CD1c-positive myeloid dendritic cell (primary cell): ENCODE data around the gene UAP1L1.
A peak's percentile ranks its signal among the peaks of the same experiment; 100 is the strongest.

ENCODE experiments used
- DNase-seq: peaks from one replicate; pipeline ENCODE4 v3.0.0-alpha.2; 2016; ENCODE audit errors: extremely low spot score

Gene UAP1L1

DNA sequence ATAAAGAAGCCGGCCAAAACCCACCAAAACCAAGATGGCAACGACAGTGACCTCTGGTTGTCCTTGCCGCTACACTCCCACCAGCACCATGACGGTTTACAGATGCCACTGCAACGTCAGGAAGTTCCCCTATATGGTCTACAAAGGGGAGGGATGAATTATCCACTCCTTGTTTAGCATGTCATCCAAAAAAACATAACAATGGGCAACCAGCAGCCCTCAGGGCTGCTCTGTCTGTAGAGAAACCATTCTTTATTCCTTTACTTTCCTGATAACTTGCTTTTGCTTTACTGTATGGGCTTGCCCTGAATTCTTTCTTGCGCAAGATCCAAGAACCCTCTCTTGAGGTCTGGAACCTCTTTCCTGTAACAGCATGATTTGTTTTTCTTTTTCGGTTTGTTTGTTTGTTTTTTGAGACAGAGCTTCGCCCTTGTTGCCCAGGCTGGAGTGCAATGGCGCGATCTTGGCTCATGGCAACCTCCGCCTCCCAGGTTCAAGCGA, 2.0 kb upstream of the UAP1L1 start:
- DNase-seq = peak; percentile 57

DNA sequence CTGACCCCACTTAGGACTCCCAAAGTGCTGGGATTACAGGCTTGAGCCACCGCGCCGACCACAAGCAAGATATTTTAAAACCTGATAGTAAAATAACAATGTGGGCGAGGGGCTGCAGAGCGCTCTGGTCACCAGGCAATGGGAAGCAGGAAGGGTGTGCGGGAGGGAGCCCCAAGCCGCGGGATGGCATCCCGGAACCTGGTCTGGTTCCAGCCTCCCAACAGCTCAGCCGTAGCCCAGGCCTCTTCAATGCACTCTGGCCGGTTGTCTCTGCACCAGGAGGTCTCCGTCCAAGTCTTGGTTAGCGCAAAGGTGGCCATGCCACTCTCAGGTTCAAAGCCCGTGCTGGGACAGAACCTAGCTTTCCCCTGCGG, 694 bp upstream of the UAP1L1 start:
- DNase-seq = no peak

DNA sequence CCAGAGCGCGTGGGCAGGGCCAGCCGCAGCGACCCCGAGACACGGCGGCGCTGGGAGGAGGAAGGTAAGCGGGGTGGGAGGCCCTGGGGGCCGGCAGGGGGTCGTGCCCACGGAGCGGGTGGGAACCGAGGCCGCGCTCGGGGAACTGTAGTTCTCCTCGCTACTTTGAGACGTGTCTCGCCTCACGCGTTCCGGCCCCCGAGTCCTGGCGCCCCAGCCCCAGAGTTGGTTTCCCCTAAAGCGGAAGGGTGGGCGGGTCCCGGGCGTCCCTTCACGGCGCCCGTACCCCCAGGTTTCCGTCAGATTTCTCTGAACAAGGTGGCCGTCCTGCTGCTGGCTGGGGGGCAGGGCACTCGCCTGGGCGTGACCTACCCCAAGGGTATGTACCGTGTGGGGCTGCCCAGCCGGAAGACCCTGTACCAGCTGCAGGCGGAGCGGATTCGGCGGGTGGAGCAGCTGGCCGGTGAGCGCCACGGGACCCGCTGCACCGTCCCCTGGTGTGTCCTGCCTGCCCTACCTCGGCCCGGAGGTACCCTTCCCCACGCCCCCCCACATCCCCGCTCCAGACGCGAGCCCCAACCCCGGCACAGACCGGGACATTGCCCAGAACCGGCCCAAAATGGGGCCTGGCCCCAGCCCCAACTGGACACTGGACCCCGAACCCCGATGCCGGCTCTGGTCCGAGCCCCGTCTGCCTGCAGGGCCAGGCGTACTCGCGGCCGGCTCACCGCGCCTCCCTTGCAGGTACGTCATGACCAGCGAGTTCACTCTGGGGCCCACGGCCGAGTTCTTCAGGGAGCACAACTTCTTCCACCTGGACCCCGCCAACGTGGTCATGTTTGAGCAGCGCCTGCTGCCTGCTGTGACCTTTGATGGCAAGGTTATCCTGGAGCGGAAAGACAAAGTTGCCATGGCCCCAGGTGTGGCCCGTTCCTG, 709 bp downstream of the UAP1L1 start:
- DNase-seq = peak; percentile 41

DNA sequence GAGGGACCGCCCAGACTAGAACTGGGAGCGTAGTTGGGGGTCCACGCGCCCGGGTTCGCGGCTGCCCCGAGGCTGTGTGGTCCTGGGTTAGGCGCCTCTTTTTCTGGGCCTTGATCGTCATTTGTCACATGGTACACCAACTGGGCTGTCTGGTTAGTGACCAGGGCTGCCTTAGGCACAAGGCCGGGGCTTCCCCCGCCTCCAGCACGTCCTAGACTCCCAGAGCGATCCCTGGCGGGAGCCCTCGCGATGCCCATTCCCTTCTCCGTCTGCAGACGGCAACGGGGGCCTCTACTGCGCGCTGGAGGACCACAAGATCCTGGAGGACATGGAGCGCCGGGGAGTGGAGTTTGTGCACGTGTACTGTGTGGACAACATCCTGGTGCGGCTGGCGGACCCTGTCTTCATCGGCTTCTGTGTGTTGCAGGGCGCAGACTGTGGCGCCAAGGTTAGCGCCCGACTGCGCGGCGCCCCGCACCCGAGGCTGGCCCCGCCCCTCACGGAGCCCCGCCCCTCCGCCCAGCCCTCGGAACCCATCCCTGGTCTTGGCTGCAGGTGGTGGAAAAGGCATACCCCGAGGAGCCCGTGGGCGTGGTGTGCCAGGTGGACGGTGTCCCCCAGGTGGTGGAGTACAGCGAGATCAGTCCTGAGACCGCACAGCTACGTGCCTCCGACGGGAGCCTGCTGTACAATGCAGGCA, 1.5 kb downstream of the UAP1L1 start:
- no peak for DNase-seq

DNA sequence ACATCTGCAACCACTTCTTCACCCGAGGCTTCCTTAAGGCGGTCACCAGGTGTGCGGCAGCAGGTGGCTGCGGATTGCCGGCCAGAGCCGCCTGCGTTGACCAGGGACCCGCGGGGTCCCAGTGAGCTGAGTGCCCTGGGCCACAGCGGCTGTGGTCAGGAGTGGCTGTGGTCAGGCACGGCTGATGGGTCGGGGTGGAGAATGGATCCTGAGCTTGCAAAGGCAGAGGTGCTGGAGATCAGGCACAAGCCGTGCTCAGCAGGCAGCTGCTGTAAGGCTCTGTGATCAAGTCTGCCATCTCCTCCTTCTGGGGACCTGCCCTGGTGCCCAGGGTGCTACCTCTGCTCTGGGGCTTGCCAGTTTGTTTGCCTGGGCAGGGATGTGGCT, 2.1 kb downstream of the UAP1L1 start:
- DNase-seq = no peak

DNA sequence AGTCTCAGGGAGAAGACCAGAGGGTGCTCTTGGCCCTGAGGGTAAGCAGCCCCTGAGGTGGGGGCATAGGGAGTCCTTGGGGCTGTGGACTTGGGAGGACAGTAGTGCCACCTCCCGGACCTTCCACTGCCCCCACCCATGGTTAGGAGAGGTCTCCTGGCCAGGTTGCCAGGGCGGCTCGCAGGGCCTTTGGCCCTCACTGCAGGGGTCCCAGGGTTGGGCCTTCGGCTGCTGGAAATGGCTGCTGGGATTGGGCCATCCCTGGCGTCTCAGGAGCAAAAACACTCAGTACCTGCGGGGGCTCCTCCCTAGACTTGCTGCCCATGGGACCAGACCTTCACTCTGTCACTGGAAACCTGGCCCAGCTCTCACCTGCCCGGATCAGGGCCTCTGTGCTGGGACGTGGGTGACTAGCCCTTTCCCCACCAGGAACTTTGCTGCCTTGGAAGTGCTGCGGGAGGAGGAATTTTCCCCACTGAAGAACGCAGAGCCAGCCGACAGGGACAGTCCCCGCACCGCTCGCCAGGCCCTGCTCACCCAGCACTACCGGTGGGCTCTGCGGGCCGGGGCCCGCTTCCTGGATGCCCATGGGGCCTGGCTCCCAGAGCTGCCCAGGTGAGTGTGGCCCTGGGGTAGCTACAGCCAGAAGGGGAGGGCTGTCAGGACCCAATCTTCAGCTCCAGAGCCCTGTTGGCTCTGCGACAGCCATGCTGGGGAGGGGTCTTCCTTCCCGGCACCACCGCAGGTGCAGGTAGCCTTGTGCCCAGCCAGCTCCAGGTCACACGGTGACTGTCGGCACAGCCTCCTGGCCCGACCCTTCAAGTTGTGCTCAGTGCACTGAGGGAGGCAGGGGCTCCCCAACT, 3.2 kb downstream of the UAP1L1 start:
- no peak for DNase-seq

DNA sequence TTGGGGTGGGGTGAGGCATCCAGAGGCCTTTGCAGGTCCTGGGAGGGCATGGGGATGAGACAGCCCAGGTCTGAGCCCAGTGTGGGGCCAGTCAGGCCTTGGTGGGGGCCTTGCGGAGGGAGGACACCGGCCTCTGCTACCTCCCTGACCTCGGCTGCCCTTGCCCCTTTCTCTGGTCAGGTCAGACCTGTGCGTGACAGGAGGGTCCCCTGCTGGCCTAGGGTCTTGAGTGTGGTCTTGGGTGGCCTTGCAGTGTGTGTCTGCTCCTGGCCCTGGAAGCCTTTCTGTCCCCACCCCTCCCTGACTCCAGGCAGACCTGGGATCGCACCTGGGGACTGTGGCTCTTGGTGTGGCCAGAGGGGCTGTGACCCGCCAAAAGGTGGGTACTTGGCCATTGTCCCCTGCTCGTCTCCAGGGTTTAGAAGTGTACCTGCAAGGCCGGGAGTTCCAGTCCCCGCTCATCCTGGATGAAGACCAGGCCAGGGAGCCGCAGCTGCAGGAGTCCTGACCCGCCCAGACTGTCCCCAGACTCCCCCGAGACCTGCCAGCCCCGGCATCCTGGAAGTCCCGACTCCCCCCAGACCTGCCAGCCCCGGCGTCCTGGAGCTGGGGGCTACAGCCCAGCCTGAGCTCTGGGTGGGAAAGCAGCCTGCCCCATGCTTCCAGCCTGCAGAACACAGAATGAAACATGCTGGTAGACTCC, 5.1 kb downstream of the UAP1L1 start:
- no peak for DNase-seq

DNA sequence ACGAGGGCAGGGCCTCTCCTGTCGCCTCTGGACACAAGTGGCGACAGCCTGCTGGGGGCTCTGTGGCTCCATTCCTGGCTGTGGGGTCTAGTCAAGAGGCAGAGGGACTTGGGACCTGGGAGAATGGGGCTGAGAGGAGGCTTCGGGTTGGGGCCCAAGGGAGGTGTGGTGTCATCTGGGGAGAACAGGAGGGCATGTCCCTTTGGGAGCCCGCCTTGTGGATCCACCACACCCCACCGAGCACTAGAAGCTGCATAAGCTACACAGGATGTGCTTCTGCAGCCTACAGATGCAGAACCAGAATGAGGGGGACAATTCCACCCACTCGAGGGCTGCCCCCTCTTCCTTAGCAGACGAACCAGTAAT, 5.6 kb downstream of the UAP1L1 start:
- DNase-seq = no peak

DNA sequence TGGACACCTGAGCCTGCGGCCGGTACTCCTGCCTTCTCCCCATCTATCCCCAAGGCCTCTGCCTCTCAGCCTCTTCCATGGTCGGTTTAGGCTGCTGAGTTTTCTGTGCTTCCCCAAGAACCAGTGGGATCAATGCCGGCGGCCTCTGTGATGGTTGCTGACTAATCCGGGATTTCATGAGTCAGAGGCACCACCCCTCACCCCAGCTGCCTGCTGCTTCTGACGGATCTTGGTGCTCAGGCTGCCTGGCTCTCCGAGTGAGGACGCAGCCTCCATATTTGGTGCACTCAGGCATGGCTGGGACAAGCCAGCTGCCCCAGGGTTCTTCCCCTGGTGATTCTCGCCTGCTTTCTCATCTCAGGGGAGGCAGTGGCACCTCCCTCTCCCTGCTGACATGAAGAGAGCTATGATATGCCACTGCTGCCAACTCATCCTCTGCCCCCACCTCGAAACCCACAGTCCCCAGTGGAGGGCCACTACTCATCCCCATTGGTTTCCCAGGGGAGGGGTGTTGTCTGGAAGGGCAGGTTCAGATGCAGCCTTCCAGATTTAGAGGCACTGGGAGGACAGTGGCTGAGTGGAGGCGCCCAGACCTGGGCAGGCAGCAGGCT, 6.2 kb downstream of the UAP1L1 start:
- DNase-seq = peak; percentile 54

DNA sequence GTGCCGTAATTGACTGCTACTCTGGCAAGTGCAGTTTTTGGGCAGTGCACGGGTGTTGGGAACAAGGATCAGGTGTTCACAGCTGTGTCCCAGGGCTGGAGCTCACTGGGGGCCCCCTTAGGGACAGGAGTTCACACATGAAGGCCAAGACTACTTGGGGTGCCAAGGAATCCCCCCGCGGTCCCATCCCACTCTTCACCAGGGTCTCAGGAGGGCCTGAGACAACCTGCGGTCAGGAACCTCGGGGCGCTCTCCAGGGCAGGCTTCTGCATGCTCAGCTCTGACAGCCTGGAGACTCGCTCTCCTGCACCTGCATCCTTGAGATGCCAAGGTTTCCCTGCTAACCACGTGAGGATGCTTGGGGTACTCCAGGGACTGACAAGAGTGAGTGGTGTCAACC, 7.2 kb downstream of the UAP1L1 start:
- DNase-seq = no peak

DNA sequence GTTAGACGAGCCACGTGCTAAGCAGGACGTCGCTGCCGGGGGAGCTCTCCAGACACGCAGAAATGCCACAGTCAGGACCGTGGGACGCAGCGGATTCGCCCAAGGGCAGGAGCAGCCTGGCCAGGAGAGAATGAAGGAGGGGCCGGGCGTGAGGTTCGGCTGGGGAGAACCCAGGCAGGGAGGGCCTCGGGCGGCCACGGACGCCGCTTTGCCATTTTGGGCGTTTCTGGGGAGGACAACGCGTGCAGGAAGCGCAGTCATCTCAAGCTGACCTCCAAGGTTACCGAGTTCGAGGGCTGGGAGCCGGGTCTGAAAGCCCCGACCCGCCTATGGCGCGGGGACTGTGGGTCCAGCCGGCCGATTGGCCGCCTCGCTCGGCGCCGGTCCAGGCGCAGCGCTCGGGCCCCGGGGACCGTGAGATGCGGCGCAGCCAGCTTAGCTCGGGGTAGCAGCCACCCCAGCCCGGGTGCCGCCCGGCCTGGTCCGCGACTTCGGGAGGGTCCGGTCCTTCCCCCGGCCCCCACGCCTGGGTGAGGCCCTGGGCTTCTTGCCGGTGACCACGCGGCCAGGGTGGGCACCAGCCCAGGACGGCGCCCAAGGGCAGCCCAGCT, 8.7 kb downstream of the UAP1L1 start:
- peak; percentile 50 for DNase-seq

DNA sequence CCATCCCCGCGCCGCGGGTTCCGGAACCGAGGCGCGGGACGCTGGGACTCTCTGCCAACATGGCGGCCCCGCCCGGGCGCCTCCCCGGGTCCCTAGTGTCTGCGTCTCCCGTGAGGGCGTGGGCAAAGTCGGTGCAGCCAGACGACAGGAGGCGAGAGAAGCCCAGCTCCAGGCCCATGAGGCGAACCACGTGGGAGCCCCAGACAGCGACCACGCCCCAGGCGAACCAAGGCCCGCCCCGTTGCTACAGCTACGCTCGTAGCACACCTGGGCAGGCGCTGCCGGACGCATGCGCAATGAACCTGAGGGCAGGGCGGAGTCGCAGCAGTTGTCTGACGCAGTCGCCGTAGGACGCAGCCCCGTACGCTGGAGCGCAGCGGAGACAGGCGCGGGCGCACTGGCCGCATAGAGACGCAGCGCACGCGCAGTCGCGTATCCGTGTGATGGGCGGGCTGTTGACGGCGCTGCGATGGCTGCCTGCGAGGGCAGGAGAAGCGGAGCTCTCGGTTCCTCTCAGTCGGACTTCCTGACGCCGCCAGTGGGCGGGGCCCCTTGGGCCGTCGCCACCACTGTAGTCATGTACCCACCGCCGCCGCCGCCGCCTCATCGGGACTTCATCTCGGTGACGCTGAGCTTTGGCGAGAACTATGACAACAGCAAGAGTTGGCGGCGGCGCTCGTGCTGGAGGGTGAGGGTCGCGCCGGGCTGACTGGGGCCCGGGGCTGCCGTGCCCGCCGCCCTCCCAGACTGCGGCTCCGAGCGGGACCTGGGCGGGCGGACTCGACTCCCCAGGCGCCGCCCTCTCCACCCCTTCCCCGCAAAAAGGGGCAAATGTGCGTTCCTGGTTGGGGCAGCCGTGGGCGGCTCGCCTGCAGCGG, 9.5 kb downstream of the UAP1L1 start, which contains the start of gene MAN1B1:
MAN1B1 (plus strand) TSS at position 455 of the 878 bp plus-strand sequence; CDS start at position 470, 15 bp downstream.
- peak; percentile 100 for DNase-seq

DNA sequence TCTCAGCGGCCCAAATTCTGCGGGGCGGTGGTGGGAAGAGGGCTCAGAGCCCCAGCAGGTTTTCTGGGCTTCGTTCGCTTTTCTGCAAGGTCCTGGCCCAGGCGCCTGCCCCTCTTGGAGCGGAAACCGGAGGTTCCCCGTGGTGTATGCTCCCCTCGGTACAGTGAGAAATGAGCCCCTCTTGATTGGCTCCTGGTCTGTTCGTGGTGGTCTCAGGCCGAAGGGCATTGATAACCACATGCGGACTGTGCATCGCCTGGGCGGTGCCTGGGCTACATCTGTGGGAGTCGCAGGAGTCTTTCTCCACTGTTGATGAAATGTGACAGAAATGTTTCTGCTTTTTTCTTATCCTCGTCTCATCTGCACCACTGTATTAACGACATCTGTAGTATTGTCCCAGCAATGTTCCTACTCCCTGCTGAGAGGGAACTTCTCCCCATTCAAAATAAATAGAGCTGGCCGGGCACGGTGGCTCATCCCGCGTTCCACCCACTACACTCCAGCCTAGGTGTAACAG, 10.2 kb downstream of the UAP1L1 start:
- peak; percentile 56 for DNase-seq

DNA sequence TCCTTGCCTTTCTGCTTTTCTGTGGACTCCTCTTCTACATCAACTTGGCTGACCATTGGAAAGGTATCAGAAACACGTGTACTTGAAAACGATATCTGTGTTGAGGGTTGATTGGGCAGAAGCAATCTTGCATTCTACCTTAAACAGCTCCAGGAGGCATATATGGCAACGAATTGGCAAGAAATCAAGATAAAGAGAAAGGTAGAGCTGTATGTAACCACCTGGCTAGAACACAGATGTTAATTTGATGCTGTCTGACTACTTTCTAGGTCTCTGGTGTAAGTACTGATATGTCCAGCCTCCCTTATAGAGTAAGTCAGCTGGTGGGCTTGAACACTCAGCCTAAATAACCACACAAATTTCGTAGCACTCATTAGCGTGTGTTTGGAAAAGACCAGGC, 10.8 kb downstream of the UAP1L1 start:
- no peak for DNase-seq

DNA sequence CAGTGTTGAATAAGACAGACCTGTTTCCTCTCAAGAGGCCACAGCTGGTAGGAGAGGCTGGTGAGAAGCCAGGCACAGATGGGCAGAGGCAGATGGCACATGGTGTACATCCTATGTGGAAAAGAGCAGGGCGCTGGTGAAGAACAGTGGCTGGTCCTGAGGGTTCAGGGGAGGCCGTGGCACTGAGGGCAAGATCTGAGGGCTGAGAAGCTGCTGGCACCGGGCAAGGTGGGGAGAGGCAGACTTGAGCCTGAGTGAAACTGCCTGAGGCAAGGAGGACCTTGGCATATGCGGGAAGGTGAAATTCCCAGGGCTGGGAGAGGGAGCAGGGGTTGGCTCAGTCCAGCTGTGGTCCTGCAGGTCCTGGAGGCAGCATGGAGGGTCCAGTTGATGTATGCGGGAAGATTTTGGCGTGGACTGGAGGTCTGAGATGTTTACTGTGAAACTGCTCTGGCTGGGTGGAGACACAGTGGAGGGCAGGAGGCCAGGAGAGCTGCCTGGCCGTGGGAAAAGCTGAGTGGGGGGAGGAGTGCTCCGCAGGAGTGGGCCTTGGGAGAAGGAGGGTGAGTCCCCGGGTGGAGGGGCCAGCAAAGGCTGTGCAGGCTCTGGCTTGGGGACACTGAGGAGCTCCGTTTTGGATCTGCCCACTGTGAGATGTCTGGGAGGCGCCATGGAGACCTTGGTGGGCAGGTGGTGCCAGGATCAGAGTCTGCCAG, 12.1 kb downstream of the UAP1L1 start:
- no peak for DNase-seq

DNA sequence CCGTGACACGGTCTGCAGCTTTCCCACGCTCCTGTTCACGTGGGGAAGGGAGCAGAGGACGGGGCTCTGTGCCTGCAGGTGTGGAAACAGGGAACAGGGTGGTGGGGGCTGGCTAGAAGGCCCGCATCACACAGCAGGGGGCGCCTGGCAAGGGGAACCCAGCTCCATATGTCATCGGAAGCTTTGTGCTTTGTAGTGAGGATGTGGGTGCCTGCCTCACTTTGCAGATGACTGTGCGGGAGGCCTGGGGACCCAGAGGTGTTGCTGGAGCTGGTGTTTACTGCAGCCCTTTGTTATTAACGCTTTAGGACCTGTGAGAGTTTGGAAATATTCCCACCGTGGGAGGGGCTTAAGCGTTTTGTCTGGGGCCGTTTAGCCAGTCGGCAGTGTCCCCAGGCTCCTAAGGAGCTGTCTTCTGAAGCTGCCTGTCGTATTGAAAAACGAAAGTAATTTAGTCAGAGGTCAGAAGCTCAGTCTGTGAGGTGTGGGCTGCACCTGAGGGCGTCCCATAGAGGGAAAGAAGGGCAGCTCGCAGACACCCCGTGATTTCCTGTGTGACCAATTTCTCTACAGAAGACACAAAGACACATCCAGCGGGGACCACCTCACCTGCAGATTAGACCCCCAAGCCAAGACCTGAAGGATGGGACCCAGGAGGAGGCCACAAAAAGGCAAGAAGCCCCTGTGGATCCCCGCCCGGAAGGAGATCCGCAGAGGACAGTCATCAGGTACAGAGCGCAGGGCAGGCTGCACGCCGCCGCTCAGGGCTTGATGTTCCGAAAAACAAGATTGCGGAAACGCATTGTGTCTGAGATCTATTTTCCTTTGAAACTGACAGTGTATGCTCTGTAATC, 18.6 kb downstream of the UAP1L1 start:
- peak; percentile 50 for DNase-seq

DNA sequence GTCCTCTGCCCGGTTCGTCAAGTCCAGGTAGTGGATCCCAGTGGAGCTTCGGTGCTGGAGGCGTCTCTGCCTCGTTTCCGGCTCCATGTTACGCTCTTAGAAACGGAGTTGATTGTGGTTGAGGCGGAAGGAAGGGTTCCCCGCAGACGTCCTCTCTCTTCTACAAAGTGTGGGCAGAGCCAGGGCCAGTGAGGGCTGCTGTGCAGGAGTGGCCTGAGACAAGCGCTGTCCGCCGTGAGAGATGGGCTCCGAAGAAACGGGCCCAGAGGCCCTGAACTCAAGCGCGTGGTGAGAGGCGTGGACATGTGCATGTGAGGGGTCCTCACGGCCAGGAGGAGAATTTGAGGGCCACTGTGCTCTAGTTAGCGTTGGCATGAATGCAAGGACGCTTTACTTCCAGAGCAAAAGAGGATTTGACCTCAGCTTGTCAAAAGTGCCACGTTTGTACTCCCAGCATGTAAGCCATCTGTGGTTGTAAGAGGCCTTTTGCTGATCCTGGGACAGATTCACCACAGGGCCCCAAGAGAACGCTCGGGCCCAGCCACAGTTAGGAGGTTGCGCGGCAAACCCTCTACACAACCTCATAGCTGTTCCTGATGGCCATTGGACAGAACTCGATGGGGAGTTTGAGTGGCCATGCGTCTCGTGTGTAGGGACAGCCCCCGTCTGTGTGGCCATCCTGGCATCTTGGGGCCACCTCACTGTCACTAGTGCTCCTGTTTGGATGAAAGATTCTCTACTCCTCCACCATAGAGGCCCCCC, 19.6 kb downstream of the UAP1L1 start:
- DNase-seq = no peak
